ENCODE measurements around the gene SHISA6.

- TF ChIP-seq POLR2AphosphoS5 (IDR thresholded peaks at IDR 0.05), result no peak
- no peak for TF ChIP-seq CTCF (IDR thresholded peaks at IDR 0.05)
These were observed 252.9 kb downstream of the SHISA6 start for GRCh38 chr17:11493936-11494335.

All from transverse colon (tissue), 4 donors.